ENCODE measurements around the gene LAMTOR2.

- TF ChIP-seq CTCF (conservative IDR thresholded peaks at IDR 0.05; ENCODE audit: low read length) = no peak
- no peak for TF ChIP-seq EZH2phosphoT487 (IDR thresholded peaks at IDR 0.05; ENCODE audit: borderline replicate concordance)
Observed at GRCh38 chr1:156089704-156090103, 35.1 kb downstream of the LAMTOR2 start.

Data from Loucy (cell line).